Measurements from ENCODE around the gene NKD1.

DNA sequence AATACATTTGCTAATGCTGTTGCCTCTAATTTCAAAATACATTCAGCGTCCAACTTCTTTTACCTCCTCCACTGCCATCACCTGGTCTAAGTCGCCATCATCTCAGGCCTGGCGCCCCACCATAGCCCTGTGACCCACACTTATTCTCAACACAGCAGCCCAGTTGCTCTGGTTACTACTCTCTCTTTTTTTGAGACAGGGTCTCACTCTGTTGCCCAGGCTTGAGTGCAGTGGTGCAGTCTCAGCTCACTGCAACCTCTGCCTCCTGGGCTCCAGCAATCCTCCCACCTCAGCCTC is 7.5 kb upstream of the NKD1 start:
- TF ChIP-seq POLR2A (IDR thresholded peaks at IDR 0.05) (no peak), EP300 (IDR thresholded peaks at IDR 0.05) (no peak), POLR2AphosphoS5 (IDR thresholded peaks at IDR 0.05) (no peak)
- TF ChIP-seq, protein P1, sequence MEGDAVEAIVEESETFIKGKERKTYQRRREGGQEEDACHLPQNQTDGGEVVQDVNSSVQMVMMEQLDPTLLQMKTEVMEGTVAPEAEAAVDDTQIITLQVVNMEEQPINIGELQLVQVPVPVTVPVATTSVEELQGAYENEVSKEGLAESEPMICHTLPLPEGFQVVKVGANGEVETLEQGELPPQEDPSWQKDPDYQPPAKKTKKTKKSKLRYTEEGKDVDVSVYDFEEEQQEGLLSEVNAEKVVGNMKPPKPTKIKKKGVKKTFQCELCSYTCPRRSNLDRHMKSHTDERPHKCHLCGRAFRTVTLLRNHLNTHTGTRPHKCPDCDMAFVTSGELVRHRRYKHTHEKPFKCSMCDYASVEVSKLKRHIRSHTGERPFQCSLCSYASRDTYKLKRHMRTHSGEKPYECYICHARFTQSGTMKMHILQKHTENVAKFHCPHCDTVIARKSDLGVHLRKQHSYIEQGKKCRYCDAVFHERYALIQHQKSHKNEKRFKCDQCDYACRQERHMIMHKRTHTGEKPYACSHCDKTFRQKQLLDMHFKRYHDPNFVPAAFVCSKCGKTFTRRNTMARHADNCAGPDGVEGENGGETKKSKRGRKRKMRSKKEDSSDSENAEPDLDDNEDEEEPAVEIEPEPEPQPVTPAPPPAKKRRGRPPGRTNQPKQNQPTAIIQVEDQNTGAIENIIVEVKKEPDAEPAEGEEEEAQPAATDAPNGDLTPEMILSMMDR (IDR thresholded peaks at IDR 0.05), result no peak

Measured in stomach (tissue), 4 donors.